GM12892 (cell line): ENCODE results near the gene PRSS53.

Experiments used
- POLR2A ChIP-seq: IDR thresholded peaks from 2 replicates; pipeline ENCODE4 v1.6.1; 2011; ENCODE audit warnings: low read depth, low read length, control low read depth
- POLR2AphosphoS5 ChIP-seq: IDR thresholded peaks from 2 replicates; pipeline ENCODE4 v1.6.1; 2011; ENCODE audit warnings: low read depth, low read length, control low read depth
- TAF1 ChIP-seq: IDR thresholded peaks from 2 replicates; pipeline ENCODE4 v1.6.1; 2011; ENCODE audit warnings: low read depth, mild to moderate bottlenecking, control low read depth, low read length, borderline replicate concordance

GRCh38 chr16:31050280-31051030 lies 38.3 kb downstream of the PRSS53 start:
- no peak for TF ChIP-seq POLR2AphosphoS5
- TF ChIP-seq POLR2A, result no peak
- TF ChIP-seq TAF1, result no peak
